GM12878 (cell line): ENCODE measurements around the gene MRM1. TPM values are rescaled to one million over a fixed set of nuclear protein-coding genes. Genes with fewer than 3 reads are reported as not detected.
A peak's percentile ranks its signal among the peaks of the same experiment; 100 is the strongest.

Experiments used
- ATF2 ChIP-seq: IDR thresholded peaks from 2 replicates; pipeline ENCODE4 v1.6.1; 2012; ENCODE audit warnings: low read length, inconsistent platforms
- BHLHE40 ChIP-seq, 2 experiments: fragments of 450-650 bp in 1 of 2; IDR thresholded peaks; 2 replicates each; pipeline ENCODE4 v1.6.1; 2011 to 2017; ENCODE audit warnings: low read depth in 2 of 2, borderline replicate concordance in 1 of 2, improper control_type of control experiment in 1 of 2, low read length in 1 of 2, mild to moderate bottlenecking in 1 of 2
- CEBPB ChIP-seq, 2 experiments: fragments of 150-350 bp in 1 of 2; IDR thresholded peaks; 2 replicates each; pipeline ENCODE4 v1.6.1; 2012 to 2014; ENCODE audit warnings: low read depth in 2 of 2, low read length in 2 of 2, borderline replicate concordance in 1 of 2, inconsistent platforms in 1 of 2
- E2F4 ChIP-seq: IDR thresholded peaks from 2 replicates; pipeline ENCODE4 v1.6.1; 2012; ENCODE audit warnings: low read depth, low read length, improper control_type of control experiment
- ETV6 ChIP-seq, 2 experiments: fragments of 450-650 bp in 1 of 2; IDR thresholded peaks in 1 of 2; conservative IDR thresholded peaks in 1 of 2; 2 replicates each; pipeline ENCODE4 v1.6.1; 2014; ENCODE audit warnings: antibody characterized with exemption in 1 of 2, borderline replicate concordance in 1 of 2, low read depth in 1 of 2, mild to moderate bottlenecking in 1 of 2, moderate library complexity in 1 of 2
- HDAC2 ChIP-seq: fragments of 200-600 bp; sonication (generic); IDR thresholded peaks from 2 replicates; pipeline ENCODE4 v1.6.1; 2017
- MLLT1 ChIP-seq: fragments of 450-650 bp; IDR thresholded peaks from 2 replicates; pipeline ENCODE4 v1.6.1; 2016; ENCODE audit warnings: mild to moderate bottlenecking
- MTA2 ChIP-seq: fragments of 450-650 bp; IDR thresholded peaks from 2 replicates; pipeline ENCODE4 v1.6.1; 2016; ENCODE audit warnings: low read depth, mild to moderate bottlenecking, moderate library complexity
- NBN ChIP-seq: fragments of 450-650 bp; IDR thresholded peaks from 2 replicates; pipeline ENCODE4 v1.6.1; 2016
- NR2C2 ChIP-seq: IDR thresholded peaks from 2 replicates; pipeline ENCODE4 v1.6.1; 2011; ENCODE audit warnings: borderline replicate concordance, low read depth; ENCODE audit not compliant: control insufficient read depth, insufficient read length
- PKNOX1 ChIP-seq: fragments of 450-650 bp; IDR thresholded peaks from 2 replicates; pipeline ENCODE4 v1.6.1; 2016; ENCODE audit warnings: mild to moderate bottlenecking
- PML ChIP-seq: IDR thresholded peaks from 2 replicates; pipeline ENCODE4 v1.6.1; 2012; ENCODE audit warnings: low read length, inconsistent platforms
- POLR2A ChIP-seq: IDR thresholded peaks from 2 replicates; pipeline ENCODE4 v1.6.1; 2011; ENCODE audit warnings: low read depth, mild to moderate bottlenecking, low read length
- RELB ChIP-seq: fragments of 450-650 bp; IDR thresholded peaks from 2 replicates; pipeline ENCODE4 v1.6.1; 2017; ENCODE audit warnings: low read depth, mild to moderate bottlenecking, moderate library complexity
- REST ChIP-seq: IDR thresholded peaks from 2 replicates; pipeline ENCODE4 v1.6.1; 2012; ENCODE audit warnings: mild to moderate bottlenecking, low read depth, low read length
- TCF7 ChIP-seq: IDR thresholded peaks from 2 replicates; pipeline ENCODE4 v1.6.1; 2014; ENCODE audit warnings: antibody characterized with exemption, borderline replicate concordance
- USF2 ChIP-seq: IDR thresholded peaks from 2 replicates; pipeline ENCODE4 v1.6.1; 2011; ENCODE audit warnings: low read depth, low read length, improper control_type of control experiment, borderline replicate concordance
- polyA plus RNA-seq, 11 experiments: library from polyadenylated mRNA; depleted of rRNA in 4 of 11; unstranded in 6 of 11; stranded (reverse) in 5 of 11; fragments of >200 nt; fragmentation: Nextera tagmentation in 4 of 11; fragmentation: Illumina TruSeq in 1 of 11; extraction: Ambion mirVana in 4 of 11; extraction: Trizol in 1 of 11; gene quantifications; 1 replicate in 1 of 11; 2 replicates in 10 of 11; pipeline versions ENCODE4 v1.2.1 to v1.2.3, GENCODE V29; 2011 to 2016; ENCODE audit warnings: inconsistent platforms in 2 of 11, missing spikeins in 2 of 11, low read depth in 1 of 11
- total RNA-seq, 4 experiments: library from RNA; depleted of rRNA in 3 of 4; stranded (reverse); fragments of >200 nt in 3 of 4; fragmentation: Illumina TruSeq in 1 of 4; extraction: Trizol in 1 of 4; gene quantifications; 2 replicates each; pipeline versions ENCODE4 v1.2.1 to v1.2.3, GENCODE V29; 2013 to 2021

Gene MRM1
- total and polyA plus RNA-seq, 10 of the 15 experiments (the other 5 are each of a cell fraction or from before 2014, with no cell fraction given) = 0.23 to 16.9 (median 13.2) TPM

GRCh38 chr17:36601303-36602029 lies at the start of gene MRM1 (continued):
- no peak for TF ChIP-seq E2F4
- TF ChIP-seq PKNOX1 = no peak
- TF ChIP-seq MTA2 = peak; percentile 47; the same call in 1 of the 2 replicates
- TF ChIP-seq USF2 = peak; percentile 46; the same call in 1 of the 2 replicates
- peak; percentile 94; the same call in 1 of the 2 replicates for TF ChIP-seq PML
- 0 out of 4 replicates have a peak, but pooled peaks of 1 of the 2 experiments have one; percentile 22 for TF ChIP-seq BHLHE40 (IDR thresholded peaks at IDR 0.05; ENCODE audit: borderline replicate concordance in 1 of 2, low read depth in 2 of 2, low read length in 1 of 2)
- no peak for TF ChIP-seq NR2C2
- no peak for TF ChIP-seq TCF7
- TF ChIP-seq POLR2A = peak; percentile 96
- TF ChIP-seq REST = no peak
- TF ChIP-seq ATF2 = no peak
- TF ChIP-seq ETV6 (conservative IDR thresholded peaks at IDR 0.05 in 1 of 2, IDR thresholded peaks at IDR 0.05 in 1 of 2; ENCODE audit: borderline replicate concordance in 1 of 2, low read depth in 1 of 2) = no peak
- TF ChIP-seq NBN = no peak
- no peak for TF ChIP-seq HDAC2
- TF ChIP-seq RELB = 0 out of 2 replicates have a peak, but pooled peaks have one; percentile 46
- TF ChIP-seq CEBPB (IDR thresholded peaks at IDR 0.05; ENCODE audit: borderline replicate concordance in 1 of 2, low read depth in 2 of 2, low read length in 2 of 2) = no peak
- TF ChIP-seq MLLT1 = peak; percentile 98
